ENCODE data around the gene ETFRF1.

The ETFRF1 gene

GRCh38 chr12:25236190-25236589, 41.2 kb downstream of the ETFRF1 start:
- no peak for DNase-seq

GRCh38 chr12:25236626-25237025, 41.6 kb downstream of the ETFRF1 start:
- DNase-seq, result no peak

DNA sequence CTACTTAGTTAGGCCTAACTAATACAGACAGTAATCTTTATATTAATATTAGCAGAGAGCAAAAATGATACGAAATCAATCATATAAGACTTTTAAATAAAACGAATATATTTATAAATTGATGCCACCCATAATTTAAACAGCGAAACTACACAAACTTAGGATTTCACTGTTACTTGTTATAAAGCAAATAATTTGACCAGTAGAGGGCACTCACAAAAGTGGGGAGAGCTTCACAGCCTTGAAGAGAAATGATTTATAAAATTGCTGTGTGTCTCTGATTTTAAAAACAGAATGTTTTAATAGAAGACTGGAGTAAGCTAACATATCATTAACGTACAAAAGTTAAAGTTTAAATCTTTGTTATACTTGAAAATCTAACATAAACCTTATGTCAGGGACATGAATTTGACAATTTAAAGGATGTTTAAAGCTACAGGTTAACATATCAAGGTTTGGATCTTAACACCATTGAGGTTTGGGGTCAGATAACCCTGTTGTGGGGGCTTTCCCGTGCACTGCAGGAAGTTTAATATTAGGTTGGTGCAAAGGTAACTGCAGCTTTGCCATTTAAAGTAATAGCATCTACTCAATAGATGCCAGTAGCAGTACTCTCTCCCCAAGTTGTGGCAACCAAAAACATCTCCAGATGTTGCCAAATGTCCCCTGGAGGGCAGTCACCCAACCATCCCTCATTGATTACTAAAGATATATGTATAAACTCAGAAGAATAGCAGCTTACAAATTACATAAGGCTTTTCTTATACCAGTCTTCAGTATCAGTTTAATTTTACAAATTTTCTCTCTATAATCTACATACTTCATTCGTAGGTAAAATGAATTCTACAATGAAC, 46.4 kb downstream of the ETFRF1 start:
- DNase-seq, result peak; percentile 35 to 71

GRCh38 chr12:25242981-25243679, 48.1 kb downstream of the ETFRF1 start:
- no peak for DNase-seq

DNA sequence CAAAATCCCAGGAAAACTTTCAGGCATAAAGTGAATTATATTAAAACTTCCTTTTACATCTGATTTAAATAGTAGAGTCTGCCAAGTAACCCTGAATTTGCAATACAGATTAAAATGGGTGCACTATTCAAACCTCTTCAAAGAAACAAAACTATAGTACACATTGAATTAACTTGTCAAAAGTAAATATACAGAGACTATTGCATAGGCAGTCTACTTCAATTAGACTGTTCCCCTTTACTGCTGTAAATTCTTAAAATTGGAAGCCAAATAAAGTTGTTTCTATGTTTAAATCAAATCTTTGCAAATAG, 48.6 kb downstream of the ETFRF1 start:
- no peak for DNase-seq

GRCh38 chr12:25245491-25245890, 50.5 kb downstream of the ETFRF1 start:
- DNase-seq, result no peak

GRCh38 chr12:25248137-25248536, 53.1 kb downstream of the ETFRF1 start:
- DNase-seq, result no peak

DNA sequence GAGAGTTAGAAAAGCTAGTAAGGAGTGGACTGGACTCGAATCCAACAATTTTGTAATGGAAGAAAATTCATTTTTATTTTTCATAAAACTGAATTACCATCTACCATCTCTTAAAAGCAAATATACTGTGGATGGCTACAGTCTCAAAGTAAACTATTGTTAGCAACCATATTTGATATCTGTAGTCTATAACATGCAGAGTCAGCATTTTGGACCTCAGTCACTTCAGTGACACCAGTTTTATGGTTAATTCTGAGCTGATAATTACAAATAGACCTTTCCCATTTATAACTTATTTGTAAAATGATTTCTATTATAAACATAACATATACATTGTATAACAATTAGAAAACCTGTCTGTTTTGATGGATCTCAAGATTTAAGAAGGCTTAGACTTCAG, 53.7 kb downstream of the ETFRF1 start:
- DNase-seq, result no peak

DNA sequence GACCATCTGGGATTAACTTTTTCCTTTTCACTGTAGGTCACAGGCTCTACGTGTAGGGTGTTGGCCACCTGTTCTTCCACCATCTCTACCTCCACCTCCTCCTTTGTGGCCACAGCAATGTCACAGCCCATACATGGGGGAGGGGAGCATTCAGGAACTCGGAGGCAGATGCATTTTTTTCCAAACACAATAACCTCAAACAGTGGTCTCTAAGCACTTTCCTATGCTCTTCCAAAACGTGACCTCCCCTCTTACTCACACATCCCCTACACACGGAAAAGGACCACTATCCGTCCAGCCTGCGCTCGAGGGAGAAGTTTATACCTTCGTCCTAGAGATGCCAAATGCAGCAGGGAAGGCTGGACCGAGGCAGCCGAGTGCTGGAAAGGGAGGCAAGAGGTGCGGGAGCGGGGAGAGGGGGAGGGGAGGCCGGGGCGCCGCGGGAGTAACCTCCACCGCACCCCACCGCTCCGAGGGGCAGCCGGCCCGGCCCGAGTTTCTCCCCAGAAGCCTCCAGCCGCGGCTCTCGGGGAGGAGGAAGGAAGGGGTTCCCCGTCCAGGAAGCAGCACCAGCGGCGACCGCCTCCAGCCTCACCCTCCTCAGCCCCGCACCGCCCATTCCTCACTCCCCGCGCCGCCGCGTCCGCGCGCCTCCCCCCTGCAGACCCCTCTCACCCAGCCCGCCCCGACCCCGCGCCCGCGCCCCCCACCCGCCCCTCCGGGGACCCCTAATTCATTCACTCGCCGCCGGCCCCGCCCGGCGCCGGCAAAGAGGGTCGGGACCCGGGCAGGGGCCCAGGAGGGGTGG, 55.1 kb downstream of the ETFRF1 start:
- peak; percentile 56 to 58 for DNase-seq

GRCh38 chr12:25250744-25251730, 56.0 kb downstream of the ETFRF1 start, which contains the start of gene KRAS:
Gene KRAS, minus strand, starts transcription at chr12:25250929.
- DNase-seq, result peak; percentile 94 to 95

DNA sequence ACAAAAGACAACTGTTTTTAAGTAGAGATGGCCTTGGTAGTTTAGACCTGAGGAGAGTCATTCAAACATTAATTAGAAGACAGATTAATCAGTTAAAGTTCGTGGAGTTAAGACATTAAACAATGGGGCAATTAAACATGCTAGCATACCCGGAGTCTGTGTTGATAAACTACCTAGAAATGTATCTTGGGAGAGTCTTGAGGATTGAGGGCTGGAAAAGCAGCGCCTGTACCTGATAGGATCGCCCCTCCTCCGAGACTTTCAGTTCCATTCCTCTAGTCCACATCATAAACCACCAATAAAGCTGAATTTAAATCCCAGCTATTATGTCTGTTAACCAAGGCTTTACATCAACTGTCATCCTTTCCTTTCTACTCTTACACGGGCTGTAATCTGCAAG, 56.7 kb downstream of the ETFRF1 start:
- DNase-seq, result no peak

DNA sequence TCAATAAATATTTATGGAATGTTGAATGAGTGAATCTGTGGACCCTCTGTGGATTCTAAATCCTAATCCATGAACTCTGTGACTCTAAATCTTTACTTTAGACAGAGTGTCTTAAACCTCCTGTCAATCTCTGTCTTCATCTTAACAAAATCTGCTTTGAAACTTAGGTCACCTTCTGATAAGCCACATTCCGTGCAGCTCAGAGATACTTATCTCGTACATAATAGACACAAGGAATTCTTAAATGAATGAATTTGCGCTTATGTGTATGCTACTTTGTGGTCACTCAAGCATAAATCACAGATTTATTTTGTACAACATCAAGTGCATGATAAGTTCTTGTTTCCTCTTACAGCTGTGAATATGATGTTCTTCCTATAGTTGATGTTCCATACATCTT, 57.9 kb downstream of the ETFRF1 start:
- DNase-seq, result no peak

DNA sequence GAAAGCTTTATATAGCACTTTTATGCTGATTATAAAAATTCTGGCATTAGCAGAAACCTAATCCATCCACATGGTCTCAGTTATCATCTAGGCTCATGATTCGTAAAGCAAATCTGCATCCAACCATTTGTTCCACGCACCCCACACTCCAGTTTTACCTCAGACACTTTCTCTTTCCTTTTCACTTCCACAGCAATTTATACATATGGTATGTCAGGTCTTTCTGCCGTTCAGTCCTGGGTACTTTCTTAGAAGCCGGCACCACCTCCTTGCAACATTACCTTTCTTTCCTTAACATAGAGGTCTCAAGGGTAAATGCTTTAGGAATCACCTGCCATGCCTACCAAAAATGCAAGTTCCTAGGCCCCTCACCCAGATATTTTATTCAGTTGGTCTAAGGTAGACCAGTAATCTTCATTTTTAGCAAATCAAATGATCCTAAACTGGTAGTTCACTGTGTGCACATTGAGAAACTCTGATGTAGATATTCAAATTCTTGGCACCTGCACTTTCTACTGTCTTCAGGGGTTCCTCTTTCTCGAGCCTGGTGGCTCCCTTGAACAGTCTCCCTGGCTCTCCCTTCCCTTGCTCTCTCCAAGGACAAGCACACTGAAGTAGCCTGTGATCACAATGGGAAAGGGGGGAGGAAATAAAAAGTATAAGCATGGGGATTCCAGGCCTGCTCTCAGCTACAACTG, 58.5 kb downstream of the ETFRF1 start:
- no peak for DNase-seq

DNA sequence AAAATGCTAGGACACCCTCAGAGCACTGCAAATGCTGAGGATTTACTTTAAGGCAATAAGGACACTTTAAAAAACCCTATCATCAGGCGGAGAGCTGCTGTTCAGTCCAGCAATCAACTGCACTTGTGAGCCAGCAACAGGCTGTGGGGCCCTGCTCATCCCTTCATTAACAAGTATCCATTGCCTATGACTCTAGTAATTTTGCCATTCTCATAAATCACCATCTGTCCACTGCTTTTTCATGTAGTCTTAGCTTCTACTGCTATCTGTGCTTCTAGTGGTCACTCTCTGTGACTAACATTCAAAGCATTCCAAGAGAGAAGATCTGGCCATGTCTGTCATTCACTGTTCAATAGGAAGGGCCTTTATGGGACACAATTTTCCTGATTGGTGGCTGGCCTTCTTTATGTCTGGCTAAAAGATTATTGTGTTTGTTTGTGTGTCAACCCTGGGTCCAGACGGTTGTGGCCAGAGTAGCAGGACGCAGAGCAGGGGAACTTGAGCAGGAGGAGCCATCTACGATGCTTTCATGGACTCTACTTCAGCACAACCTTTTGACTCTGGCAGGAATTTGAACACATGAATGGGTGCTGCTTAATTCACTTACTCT, 59.3 kb downstream of the ETFRF1 start:
- no peak for DNase-seq
